ENCODE data around the gene LGALS7B.
"Not testable (repeated sequence)": the region's sequence is repeated elsewhere in the genome, so short reads cannot be mapped to it uniquely, and the experiment has no call there.

LGALS7B gene

GRCh38 chr19:38797781-38798180 lies 8.8 kb downstream of the LGALS7B start:
- not testable (repeated sequence) for DNase-seq (ENCODE audit: low read depth)

- DNase-seq (ENCODE audit: low read depth): no peak
These were observed 10.1 kb downstream of the LGALS7B start for GRCh38 chr19:38799104-38799503.

GRCh38 chr19:38800577-38801347 lies 11.8 kb downstream of the LGALS7B start:
- DNase-seq (ENCODE audit: low read depth): no peak

- no peak for DNase-seq (ENCODE audit: low read depth)
These were observed 12.5 kb downstream of the LGALS7B start for GRCh38 chr19:38801359-38802095.

- DNase-seq (ENCODE audit: low read depth): no peak
These were observed 14.5 kb downstream of the LGALS7B start for GRCh38 chr19:38803543-38803942.

- DNase-seq (ENCODE audit: low read depth): peak; percentile 48
These were observed 16.2 kb downstream of the LGALS7B start for GRCh38 chr19:38805180-38805579.

GRCh38 chr19:38806371-38806770 lies 17.4 kb downstream of the LGALS7B start:
- DNase-seq (ENCODE audit: low read depth): no peak

- not testable (repeated sequence) for DNase-seq (ENCODE audit: low read depth)
These were observed 18.5 kb downstream of the LGALS7B start for GRCh38 chr19:38807374-38808098.

GRCh38 chr19:38808741-38809140 lies 19.7 kb downstream of the LGALS7B start:
- no peak for DNase-seq (ENCODE audit: low read depth)

- no peak for DNase-seq (ENCODE audit: low read depth)
These were observed 20.7 kb downstream of the LGALS7B start for GRCh38 chr19:38809592-38810252.

GRCh38 chr19:38812009-38812840 lies 23.2 kb downstream of the LGALS7B start:
- no peak for DNase-seq (ENCODE audit: low read depth)

GRCh38 chr19:38812841-38813320 lies 23.9 kb downstream of the LGALS7B start, which contains the start of gene LGALS4:
Gene LGALS4, minus strand, starts transcription at chr19:38812945. Its CDS starts 59 bp downstream, at chr19:38812886.
- DNase-seq (ENCODE audit: low read depth): no peak

- DNase-seq (ENCODE audit: low read depth): no peak
These were observed 24.3 kb downstream of the LGALS7B start for GRCh38 chr19:38813323-38813722.

GRCh38 chr19:38813932-38814331 lies 24.9 kb downstream of the LGALS7B start:
- DNase-seq (ENCODE audit: low read depth): not testable (repeated sequence)

- no peak for DNase-seq (ENCODE audit: low read depth)
These were observed 26.3 kb downstream of the LGALS7B start for GRCh38 chr19:38815059-38816001.

GRCh38 chr19:38816131-38816750 lies 27.2 kb downstream of the LGALS7B start:
- DNase-seq (ENCODE audit: low read depth): no peak

- no peak for DNase-seq (ENCODE audit: low read depth)
These were observed 28.1 kb downstream of the LGALS7B start for GRCh38 chr19:38817081-38817480.

- no peak for DNase-seq (ENCODE audit: low read depth)
These were observed 30.4 kb downstream of the LGALS7B start for GRCh38 chr19:38819231-38819920.

Data from ELR (cell line).